Fibroblast of pulmonary artery (primary cell): ENCODE measurements around the gene SDCBP2.

Source experiments
- DNase-seq: peaks from one replicate; pipeline ENCODE4 v3.0.0-alpha.2; 2010; ENCODE audit warnings: low read depth
- H3K4me3 ChIP-seq: replicated peaks from 2 replicates; pipeline ENCODE4 v1.5.1; 2011; ENCODE audit warnings: low read depth, mild to moderate bottlenecking, control low read depth, low read length, moderate library complexity
- TF ChIP-seq, protein P1 (sequence below): IDR thresholded peaks from 2 replicates; pipeline ENCODE4 v1.5.1; 2011; ENCODE audit warnings: mild to moderate bottlenecking, control low read depth, low read length, inconsistent platforms; ENCODE audit errors: missing control alignments

SDCBP2 gene

GRCh38 chr20:1296922-1297321, 32.0 kb downstream of the SDCBP2 start:
- TF ChIP-seq, protein P1, sequence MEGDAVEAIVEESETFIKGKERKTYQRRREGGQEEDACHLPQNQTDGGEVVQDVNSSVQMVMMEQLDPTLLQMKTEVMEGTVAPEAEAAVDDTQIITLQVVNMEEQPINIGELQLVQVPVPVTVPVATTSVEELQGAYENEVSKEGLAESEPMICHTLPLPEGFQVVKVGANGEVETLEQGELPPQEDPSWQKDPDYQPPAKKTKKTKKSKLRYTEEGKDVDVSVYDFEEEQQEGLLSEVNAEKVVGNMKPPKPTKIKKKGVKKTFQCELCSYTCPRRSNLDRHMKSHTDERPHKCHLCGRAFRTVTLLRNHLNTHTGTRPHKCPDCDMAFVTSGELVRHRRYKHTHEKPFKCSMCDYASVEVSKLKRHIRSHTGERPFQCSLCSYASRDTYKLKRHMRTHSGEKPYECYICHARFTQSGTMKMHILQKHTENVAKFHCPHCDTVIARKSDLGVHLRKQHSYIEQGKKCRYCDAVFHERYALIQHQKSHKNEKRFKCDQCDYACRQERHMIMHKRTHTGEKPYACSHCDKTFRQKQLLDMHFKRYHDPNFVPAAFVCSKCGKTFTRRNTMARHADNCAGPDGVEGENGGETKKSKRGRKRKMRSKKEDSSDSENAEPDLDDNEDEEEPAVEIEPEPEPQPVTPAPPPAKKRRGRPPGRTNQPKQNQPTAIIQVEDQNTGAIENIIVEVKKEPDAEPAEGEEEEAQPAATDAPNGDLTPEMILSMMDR = no peak
- no peak overlapping the region for H3K4me3 ChIP-seq
- no peak for DNase-seq

GRCh38 chr20:1296117-1296610, 32.8 kb downstream of the SDCBP2 start:
- H3K4me3 ChIP-seq = no peak overlapping the region
- no peak for DNase-seq
- TF ChIP-seq, protein P1 = no peak

DNA sequence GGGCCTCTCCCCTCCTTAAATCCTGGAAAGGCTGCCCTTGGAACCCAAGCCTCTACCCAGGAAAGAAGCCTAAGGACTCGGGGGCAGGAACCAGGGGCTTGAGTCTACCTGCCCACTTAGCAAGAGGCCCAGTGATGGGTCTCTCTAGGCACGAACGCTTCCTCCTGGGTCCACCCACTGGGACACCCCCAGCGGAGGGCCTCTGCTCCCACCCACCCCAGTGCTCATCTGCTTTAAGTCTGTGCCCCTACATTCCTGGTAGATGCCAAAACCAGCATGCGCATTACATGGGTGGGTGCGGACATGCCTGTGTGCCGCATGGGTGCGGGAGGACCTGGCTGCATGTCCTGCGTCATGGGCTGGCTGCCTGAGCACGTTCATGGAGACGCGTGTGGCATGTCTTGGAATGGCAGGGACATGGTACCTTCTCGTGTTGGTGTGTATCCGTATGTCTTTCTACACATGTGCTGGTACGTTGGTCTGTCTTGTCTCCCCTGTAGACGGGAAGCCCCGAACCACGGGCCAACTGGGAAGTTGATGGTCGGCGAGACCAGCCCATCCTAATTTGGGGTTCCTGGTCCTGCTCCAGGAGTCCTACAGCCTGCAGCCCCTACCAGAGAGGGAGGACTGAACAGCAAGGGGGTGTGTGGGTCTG, 33.5 kb downstream of the SDCBP2 start:
- DNase-seq = no peak
- TF ChIP-seq, protein P1 = no peak
- H3K4me3 ChIP-seq = no peak overlapping the region

DNA sequence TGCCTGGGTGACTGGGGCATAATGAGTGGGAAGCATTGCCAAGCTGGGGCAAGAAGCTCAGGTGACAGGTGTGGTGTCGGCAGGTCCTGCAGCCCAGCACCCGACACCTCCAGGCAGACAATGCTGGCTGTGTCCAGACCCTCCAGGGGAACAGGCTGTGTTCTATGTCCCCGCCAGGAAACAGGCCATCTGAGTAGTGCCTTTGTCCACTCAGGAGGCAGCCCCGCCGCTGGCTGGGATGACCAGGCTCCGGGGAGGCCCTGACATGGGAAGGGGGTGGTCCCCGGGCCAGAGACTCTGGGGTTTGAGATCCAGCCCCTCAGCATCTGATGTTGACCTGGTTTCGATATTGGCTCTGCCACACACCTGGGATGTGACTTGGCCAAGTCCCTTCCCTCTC, 34.4 kb downstream of the SDCBP2 start:
- no peak for DNase-seq
- TF ChIP-seq, protein P1 = no peak
- H3K4me3 ChIP-seq = no peak overlapping the region

- H3K4me3 ChIP-seq = no peak overlapping the region
- no peak for DNase-seq
Observed at GRCh38 chr20:1293641-1294379, 35.1 kb downstream of the SDCBP2 start.

DNA sequence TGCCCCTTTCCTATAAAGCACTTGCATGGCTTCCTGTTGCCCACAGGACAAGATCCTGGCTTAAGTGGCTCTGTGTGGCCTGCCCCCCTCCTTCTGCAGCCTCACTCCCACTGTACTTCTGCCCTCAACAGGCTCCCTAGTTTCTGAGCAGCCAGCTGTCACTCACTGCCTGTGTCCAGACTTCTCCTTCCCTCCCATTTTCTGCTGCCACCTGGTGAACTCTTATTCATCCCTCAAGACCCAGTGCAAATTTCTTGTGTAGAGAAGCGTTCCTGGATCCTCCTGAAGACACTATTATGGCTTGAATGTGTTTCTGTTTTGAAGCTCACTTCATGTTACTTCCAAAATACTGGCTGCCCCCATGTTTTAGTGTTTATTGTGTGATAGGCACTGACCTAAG, 36.3 kb downstream of the SDCBP2 start:
- TF ChIP-seq, protein P1 = no peak
- no peak for DNase-seq
- H3K4me3 ChIP-seq = no peak overlapping the region

More at GRCh38 chr20:1293641-1294379, 35.1 kb downstream of the SDCBP2 start:
- TF ChIP-seq, protein P1 = no peak
